SK-MEL-5 (cell line): ENCODE results near the gene ATP1A1. TPM values are rescaled to one million over a fixed set of nuclear protein-coding genes. Genes with fewer than 3 reads are reported as not detected.

ENCODE experiments used
- DNase-seq: peaks from one replicate; pipeline ENCODE4 v3.0.0-alpha.2; 2016; ENCODE audit warnings: low read depth, low spot score
- in situ Hi-C: cut with HindIII; loops from 2 replicates; pipeline ENCODE4 v1.10.0; 2016; ENCODE audit warnings: low sequenced_read_pairs, high pct_unique_total_duplicates, low pct_unique_long_range_greater_than_20kb
- total RNA-seq: library from RNA; depleted of rRNA; stranded (reverse); fragments of >200 nt; shearing (Covaris generic); gene quantifications from 2 replicates; pipeline ENCODE4 v1.2.3, GENCODE V29; 2014

Gene ATP1A1
- total RNA-seq, 1 experiment from 2014 or later: 204 TPM

GRCh38 chr1:116394270-116394669, 21.2 kb downstream of the ATP1A1 start:
- DNase-seq: no peak
- in situ Hi-C loops: loop anchor here (25.0 kb wide), 1 partner anchor 93 kb away; no protein-coding TSS in a partner anchor

- DNase-seq: no peak
- in situ Hi-C loops: loop anchor here (25.0 kb wide), 1 partner anchor 91 kb away; no protein-coding TSS in a partner anchor
These were observed 23.7 kb downstream of the ATP1A1 start for GRCh38 chr1:116396769-116397168.

DNA sequence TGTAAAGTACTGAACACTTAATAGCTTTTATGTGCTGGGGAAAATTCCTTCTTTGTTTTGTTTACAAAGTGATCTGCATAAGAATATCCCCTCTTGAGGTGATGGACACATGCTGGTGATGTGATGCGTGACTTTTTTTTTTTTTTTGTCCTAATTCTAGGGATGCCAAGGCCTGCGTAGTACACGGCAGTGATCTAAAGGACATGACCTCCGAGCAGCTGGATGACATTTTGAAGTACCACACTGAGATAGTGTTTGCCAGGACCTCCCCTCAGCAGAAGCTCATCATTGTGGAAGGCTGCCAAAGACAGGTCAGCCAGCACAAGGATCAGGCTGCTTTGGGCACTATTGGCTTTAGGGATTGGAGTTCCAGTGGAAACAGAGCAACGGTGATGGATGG, 24.7 kb downstream of the ATP1A1 start:
- in situ Hi-C loops: loop anchor here (25.0 kb wide), 1 partner anchor 90 kb away; no protein-coding TSS in a partner anchor
- DNase-seq: no peak

- no peak for DNase-seq
- in situ Hi-C loops: no loop called here
These were observed 27.7 kb downstream of the ATP1A1 start for GRCh38 chr1:116400780-116401179.

DNA sequence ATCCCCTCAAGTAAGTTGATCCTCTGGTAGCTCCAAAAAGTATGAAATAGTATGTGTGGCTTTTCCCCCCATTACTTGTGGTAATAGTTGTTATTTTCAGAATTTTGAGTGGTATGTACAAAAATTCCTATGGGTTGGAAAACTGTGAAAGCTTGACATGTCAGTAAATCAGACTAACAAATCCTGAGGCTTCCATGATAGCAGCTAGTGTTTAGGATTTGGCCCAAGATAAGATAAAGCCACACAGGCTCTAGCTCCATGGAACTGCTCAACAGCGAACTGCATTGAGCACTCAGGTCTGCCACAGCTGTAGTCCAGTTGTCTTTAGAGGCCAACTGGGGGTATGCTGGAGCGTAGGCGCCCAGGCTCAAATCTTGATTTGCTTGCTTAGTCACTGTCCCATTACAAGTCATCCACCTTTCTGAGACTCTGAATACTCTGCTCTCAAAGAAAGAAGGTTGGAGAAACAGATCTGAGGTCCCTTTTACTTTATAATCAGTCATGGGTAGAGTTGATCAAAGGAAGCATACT, 28.7 kb downstream of the ATP1A1 start:
- no peak for DNase-seq
- in situ Hi-C loops: no loop called here

- DNase-seq: no peak
- in situ Hi-C loops: no loop called here
These were observed 29.3 kb downstream of the ATP1A1 start for GRCh38 chr1:116402333-116402732.

GRCh38 chr1:116403496-116404136, 30.6 kb downstream of the ATP1A1 start:
- no peak for DNase-seq
- in situ Hi-C loops: no loop called here

- in situ Hi-C loops: no loop called here
- no peak for DNase-seq
These were observed 31.7 kb downstream of the ATP1A1 start for GRCh38 chr1:116404699-116405098.

DNA sequence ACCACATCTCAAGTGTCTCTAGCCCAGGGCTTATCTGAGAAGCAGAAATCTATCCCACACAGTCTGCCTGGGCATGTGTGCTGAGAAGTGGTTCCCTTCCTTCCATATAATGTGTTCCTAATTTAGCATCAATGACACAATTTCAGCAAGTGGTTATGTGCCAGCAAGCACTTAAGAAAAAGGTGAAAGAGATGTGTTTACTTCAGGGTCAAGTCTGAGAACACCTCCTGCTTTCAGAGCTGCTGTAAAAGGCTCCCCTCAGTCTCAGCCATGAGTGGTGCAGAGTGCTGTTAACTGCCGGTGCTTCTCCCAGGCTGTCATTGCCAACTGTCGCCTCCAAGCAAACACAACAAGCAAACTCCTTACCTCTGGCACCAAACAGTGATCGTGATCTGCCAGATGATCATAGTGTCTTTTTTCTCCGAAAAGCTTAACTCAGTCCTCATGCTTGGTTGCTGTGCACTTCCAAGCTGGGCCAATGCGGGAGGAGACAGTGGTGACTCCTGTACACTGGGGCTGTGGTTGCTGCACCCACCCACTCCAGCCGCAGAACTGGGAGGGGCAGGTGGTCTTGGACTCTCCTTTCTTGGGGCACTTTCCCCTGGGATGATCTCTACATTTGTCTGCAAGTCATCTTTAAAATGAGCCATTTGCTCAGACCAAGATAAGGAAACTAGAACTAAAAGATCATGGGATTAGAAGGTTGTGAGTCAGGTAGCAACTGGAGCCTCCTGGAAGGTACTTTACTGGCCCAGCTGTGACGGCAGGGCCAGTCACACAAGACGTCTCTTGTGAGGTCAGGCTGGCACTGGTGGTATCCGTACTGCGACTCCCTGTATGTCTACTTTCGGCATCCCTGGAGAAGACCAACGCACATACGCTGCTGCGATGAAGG, 32.4 kb downstream of the ATP1A1 start:
- in situ Hi-C loops: no loop called here
- DNase-seq: no peak

GRCh38 chr1:116407033-116407432, 34.0 kb downstream of the ATP1A1 start:
- no peak for DNase-seq
- in situ Hi-C loops: no loop called here

GRCh38 chr1:116408193-116408592, 35.1 kb downstream of the ATP1A1 start:
- in situ Hi-C loops: no loop called here

GRCh38 chr1:116408803-116409720, 36.0 kb downstream of the ATP1A1 start:
- in situ Hi-C loops: no loop called here

More at GRCh38 chr1:116408193-116408592, 35.1 kb downstream of the ATP1A1 start:
- DNase-seq: no peak

DNA sequence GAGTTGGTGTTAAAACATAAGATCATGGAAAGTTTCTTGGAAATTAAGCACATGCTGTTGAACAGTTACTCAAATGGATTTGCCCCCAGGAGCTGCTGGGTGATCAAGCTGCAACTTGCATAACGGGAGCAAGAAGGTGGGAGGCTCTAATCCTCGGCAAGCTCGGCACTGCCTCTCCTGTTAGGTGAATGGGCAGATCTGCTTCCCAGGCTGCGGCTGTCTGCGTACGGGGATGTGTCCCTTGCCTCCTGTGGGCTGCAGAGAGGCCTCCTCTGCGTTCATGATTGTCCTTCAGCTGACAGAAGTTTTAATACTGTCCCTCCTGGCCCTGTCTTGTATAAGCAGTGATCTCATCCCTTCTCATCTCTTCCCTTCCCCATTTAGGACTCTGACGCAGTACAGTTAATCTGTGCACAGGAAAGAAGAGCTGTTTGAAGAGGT, 36.7 kb downstream of the ATP1A1 start:
- no peak for DNase-seq
- in situ Hi-C loops: no loop called here

More at GRCh38 chr1:116408803-116409720, 36.0 kb downstream of the ATP1A1 start:
- no peak for DNase-seq

DNA sequence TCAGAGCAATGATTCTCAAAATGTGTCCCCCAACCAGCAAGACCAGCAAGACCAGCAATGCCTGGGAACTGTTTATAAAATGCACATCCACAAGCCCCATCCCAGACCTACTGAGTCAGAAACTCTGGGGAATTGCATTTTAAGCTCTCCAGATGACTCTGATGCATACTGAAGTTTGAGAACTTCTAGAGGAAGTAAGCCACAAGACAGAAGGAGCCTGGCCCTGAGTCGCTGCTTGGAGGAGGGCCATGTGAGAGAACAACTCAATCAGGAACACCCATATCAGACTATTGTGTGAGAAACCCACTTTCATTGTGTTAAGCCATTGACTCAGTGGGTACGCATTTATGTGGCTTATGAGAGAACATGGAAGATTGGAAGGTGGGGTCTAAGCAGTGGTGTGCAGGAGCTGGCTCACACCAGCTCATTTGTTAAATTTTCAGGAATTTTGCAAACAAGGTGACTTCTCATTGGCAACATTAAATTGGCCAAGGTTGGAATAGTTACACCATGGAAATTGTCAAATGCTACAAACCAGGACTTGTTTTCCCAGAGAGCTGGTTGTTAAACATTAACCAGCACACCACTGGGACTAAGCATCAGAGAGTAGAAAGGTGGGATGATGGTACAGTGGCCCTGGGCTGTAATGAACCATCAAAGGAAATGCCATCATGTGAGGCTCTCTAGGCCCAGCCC, 38.9 kb downstream of the ATP1A1 start:
- no peak for DNase-seq
- in situ Hi-C loops: no loop called here

- no peak for DNase-seq
These were observed 39.4 kb downstream of the ATP1A1 start for GRCh38 chr1:116412480-116412798.

DNA sequence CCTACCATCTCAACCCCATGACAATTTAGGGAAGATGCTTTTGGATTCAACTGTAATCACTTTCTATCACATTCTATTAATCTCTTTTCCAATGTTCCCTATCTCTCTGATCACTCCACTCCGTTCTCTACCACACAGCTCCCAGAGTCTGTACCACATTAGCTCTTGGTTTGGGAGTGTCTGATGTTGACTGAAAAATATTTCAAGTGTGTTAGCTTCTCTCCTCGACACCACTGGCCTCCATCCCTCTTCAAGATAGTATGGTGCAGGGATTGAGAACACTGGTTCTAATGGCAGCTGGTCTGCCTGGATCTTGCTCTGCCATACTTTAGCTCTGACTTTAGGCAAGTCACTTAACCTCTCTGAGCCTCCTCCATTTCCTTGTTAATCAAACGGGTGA, 39.9 kb downstream of the ATP1A1 start:
- no peak for DNase-seq
- in situ Hi-C loops: no loop called here

More at GRCh38 chr1:116412480-116412798, 39.4 kb downstream of the ATP1A1 start:
- in situ Hi-C loops: no loop called here

- in situ Hi-C loops: no loop called here
- no peak for DNase-seq
These were observed 40.4 kb downstream of the ATP1A1 start for GRCh38 chr1:116413414-116413813.
